WI38 (cell line): ENCODE measurements around the gene PPP1R2.
"Not testable (repeated sequence)": the region's sequence is repeated elsewhere in the genome, so short reads cannot be mapped to it uniquely, and the experiment has no call there.

Experiments
- H3K4me3 ChIP-seq: 2 replicates; pipeline ENCODE4 v1.5.1; 2011; ENCODE audit warnings: low read depth, mild to moderate bottlenecking, control low read depth, low read length
- CTCF ChIP-seq: IDR thresholded peaks from 2 replicates; pipeline ENCODE4 v1.5.1; 2012; ENCODE audit warnings: low read depth, mild to moderate bottlenecking, control low read depth, low read length

Gene PPP1R2

GRCh38 chr3:195542698-195543499, at the start of gene PPP1R2:
Gene PPP1R2 (minus strand): TSS chr3:195543325. CDS start chr3:195543025, 300 bp downstream.
- no peak for TF ChIP-seq CTCF
- peak within 1 kb of the TSS; percentile 80 for H3K4me3 ChIP-seq

- TF ChIP-seq CTCF, result no peak
- no peak overlapping the region for H3K4me3 ChIP-seq
Measured at GRCh38 chr3:195591852-195592251, 48.7 kb upstream of the PPP1R2 start.

GRCh38 chr3:195591220-195591619, 48.1 kb upstream of the PPP1R2 start:
- H3K4me3 ChIP-seq, result no peak overlapping the region
- TF ChIP-seq CTCF, result no peak

GRCh38 chr3:195590381-195590780, 47.3 kb upstream of the PPP1R2 start:
- not testable (repeated sequence) for H3K4me3 ChIP-seq

GRCh38 chr3:195589796-195590195, 46.7 kb upstream of the PPP1R2 start:
- H3K4me3 ChIP-seq, result not testable (repeated sequence)

GRCh38 chr3:195587824-195588223, 44.7 kb upstream of the PPP1R2 start:
- H3K4me3 ChIP-seq, result no peak overlapping the region
- TF ChIP-seq CTCF, result no peak

GRCh38 chr3:195587406-195587805, 44.3 kb upstream of the PPP1R2 start:
- TF ChIP-seq CTCF, result no peak
- no peak overlapping the region for H3K4me3 ChIP-seq

- H3K4me3 ChIP-seq, result no peak overlapping the region
- TF ChIP-seq CTCF, result no peak
Measured at GRCh38 chr3:195584543-195584870, 41.4 kb upstream of the PPP1R2 start.
